ENCODE data around the gene SLC9C1.

- TF ChIP-seq CTCF (conservative IDR thresholded peaks at IDR 0.05; ENCODE audit: low read depth, low read length) (no peak), EZH2phosphoT487 (IDR thresholded peaks at IDR 0.05; ENCODE audit: borderline replicate concordance, low read length) (no peak)
Measured at GRCh38 chr3:112130638-112130993, 163.4 kb downstream of the SLC9C1 start.
